ENCODE results near the gene UTP15.

UTP15 gene

DNA sequence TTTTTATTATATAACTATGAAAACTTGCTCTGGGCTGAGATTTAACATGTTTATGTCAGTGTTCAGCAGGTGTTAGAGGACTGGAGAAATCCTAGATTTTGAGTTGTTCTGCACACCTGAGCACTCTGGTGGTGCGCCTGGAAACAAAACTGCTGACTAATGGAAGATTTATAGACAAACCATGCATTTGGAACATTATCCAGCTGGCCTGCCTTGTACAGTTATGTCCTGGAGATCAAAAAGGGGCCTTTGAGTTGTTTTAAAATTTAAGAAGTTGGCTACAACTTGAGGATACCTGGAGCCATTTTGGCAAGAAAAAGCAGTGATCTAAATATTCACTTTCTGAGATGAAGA is 54.8 kb downstream of the UTP15 start:
- in situ Hi-C loops (cut with MboI; ENCODE audit: low sequenced_read_pairs), result no loop called here

DNA sequence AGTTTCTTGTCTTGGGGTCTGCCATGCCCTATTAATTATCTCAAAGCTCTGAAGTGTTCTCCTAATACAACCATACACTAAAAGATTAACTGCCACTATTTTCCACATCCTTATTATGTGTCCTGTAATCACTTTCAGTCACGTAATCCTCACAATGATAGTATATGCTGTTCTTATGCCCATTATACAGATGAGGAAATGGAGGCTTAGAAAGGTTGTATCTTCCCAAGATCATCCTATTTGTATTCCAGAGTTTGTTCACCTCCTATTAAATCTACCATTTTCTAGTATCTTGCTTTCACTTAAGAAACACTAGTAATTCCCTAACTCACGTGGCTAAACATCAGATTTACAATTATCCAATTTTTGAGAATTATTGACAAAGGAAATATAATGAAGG is 57.5 kb downstream of the UTP15 start:
- in situ Hi-C loops (cut with MboI; ENCODE audit: low sequenced_read_pairs), result no loop called here

DNA sequence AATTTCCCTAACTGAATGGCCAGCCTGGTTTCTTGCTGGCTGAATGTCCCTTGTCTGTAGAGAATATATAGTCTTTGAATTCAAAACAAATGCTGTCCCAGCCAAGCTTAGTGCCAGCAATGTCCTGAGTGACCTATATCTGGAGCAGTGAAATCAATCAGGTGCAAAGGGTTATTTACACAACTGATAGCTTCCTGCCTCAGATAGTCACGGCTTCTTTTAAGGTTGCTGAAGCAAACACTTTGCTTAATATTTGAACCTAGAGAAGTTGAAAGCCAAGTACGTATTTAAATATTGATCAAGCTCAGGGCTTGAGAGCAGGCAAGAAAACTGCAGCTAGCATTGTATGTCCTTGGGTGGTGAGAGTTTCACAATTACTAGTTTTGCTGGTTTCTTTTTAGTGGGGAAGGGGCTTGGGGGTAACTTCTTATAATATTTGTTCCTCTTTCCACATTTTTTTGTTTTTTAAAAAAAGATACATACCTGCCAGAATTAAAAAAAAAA is 58.4 kb downstream of the UTP15 start:
- in situ Hi-C loops (cut with MboI; ENCODE audit: low sequenced_read_pairs), result no loop called here

DNA sequence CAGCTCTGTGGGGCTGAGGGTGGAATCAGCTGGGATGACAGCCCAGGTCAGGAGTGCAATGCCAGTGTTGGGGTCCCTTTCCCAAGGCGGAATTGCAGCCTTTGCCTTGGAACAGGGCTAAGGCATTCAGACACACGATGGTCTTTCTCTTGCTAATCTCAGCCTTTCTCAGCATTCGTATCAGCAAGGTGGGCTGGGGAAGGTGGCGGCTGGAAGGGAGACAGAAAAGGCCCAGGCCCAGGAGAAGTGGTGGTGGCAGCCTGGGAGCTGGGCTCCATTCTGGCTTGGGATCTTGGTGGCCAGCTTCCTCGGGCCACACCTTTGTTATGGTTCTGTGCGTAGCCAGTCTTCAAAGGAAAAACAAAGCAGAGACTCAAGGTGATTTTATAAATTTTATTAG is 59.3 kb downstream of the UTP15 start:
- in situ Hi-C loops (cut with MboI; ENCODE audit: low sequenced_read_pairs), result no loop called here

DNA sequence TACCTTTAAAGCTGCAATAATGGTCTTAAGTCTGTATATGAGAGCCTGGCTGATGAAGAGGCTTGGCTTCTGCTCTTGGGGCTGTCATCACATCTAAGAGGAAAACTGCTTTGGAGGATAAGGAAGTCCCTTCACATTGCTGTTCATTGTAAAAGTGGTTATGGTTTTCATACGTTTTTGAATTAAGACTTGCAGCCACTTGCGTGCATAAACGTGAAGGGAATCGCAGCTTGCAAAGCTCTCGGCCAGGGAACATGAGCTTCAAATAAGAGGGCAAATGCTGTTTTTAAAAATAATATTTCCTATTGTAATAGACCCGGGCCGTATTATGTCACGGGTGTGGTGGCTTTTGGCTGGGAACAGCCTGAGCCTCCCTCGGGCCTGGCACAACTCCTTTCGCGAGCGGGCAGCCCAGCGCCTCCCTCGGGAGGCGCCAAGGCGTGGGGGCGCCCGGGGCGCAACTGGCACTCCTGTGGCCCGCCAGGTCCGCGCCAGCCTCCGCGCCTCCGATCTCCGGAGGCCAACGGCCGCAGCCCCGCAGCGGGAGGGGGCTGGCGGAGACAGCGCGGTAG is 59.9 kb downstream of the UTP15 start:
- in situ Hi-C loops (cut with MboI; ENCODE audit: low sequenced_read_pairs), result no loop called here

DNA sequence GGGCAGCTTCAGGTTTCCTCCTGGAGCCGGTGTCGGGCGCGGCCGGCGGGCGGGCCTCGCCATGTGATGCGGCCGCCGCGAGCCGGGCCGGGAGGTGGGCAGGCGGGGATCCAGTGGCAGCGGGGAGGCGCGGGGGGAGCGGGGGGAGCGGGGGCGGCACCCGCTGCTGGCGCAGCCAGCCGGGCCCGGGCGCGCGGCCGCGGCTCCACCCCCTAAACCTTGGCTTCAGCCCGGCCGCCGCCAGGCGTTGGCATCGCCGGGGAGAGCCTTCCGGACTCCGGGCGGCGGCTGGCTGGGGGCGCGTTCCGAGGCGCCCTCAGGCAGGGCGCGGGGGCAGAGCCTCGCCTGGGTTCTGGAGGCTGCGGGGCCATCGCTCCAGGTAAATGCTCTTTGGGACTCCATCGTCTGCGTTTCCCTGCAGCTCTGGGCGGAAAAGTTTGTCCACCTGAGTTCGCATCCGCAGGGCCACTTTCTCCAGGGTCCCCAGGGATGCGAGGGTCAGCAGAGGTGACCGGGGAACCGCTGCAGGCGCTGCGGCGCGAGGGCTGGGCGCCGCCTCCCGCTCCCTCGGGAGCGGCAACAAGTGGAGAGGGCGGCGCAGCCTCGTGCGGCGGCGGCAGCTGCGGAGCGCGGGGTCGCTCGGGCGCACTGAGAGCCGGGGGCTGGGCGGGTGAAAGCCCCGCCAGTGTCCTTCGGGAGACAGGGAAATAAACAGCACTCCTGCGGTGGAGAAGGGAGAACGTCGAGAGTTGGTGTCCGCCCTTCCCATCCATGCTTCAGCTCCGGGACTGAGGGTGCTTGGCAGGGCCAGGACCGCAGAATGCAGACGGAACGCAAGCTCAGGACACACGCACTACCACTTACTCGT is 60.6 kb downstream of the UTP15 start, which contains the start of gene ARHGEF28:
ARHGEF28 (plus strand) TSS at position 253 of the 868 bp plus-strand sequence. CDS start 58,656 bp downstream, outside the sequence.
- in situ Hi-C loops (cut with MboI; ENCODE audit: low sequenced_read_pairs), result no loop called here

DNA sequence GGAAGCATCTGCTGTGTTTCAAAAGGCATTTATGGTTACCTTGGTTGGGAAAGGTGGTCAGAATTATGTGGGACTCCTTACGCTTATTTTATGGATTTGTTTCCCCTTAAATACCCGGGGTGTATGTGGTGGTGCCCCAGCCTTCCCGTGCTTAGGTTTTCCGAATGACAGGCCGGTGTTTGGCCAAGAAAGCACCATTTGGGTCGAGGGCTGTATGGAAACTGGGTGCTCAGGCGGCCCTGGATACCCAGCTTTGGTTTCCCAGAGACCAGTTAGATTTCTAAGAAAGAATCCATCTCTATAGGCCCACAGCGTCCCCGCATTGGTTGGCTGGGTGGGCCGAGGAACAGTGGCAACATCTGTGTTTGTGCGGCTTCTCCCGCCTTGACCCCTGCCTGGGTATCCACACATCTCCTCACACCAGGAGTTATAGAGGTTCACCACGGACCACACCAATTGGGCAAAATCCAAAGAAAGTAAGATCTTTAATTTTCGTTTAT is 61.3 kb downstream of the UTP15 start:
- in situ Hi-C loops (cut with MboI; ENCODE audit: low sequenced_read_pairs), result no loop called here

DNA sequence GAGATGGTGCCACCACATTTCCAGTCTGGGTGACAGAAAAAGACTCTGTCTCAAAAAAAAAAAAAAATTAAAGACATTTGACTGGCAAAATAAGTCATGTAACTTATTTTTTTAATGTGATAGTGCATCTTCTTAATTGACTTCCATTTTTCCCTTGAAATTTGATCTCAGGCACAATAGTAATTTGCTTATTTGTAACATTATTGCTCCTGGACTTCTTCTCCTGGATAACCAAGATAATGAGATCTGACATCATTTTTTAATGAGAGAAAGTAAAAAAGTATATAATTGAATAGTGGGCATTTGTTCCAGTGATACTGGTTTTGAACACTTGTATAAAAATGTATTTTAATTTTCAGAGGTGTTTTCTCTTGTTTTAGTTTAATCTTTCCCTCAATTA is 63.9 kb downstream of the UTP15 start:
- in situ Hi-C loops (cut with MboI; ENCODE audit: low sequenced_read_pairs), result no loop called here

DNA sequence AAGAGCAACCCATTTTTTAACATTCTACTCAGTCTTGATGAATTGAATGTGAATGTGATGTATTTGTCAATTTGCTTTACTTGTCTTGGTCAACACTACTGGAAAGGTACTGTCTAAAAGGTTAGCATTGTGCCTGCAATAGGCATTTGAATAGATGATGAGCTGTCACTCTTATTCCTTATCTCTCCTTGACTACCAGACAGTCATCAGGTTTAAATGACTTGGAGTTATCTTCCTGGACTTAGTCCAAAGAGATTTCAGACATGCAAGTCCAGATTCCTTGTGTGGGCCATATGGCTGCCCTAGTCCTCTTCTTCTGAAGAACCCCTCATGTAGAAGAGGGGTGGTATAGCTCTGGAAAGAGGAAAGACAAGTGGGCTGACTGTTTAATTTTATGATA is 65.2 kb downstream of the UTP15 start:
- in situ Hi-C loops (cut with MboI; ENCODE audit: low sequenced_read_pairs), result no loop called here

DNA sequence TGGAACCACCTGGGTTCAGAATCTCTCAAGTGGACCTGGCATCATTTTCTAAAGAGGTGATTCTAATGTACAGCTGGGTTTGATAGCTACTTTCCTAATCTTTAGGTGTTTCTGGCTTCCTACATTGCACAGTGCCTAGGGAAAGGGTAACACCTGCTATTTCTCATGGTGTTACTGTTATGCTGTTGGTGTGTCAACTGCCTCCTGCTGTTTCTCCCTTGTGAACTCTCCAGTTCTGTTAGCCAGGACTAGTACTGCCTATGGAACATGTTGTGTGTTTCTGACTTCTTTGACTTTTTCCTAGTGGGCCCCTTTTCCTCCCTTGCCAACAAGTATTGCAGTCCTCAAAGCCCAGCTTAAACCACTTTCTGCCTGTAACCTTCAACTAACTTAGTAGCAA is 66.0 kb downstream of the UTP15 start:
- in situ Hi-C loops (cut with MboI; ENCODE audit: low sequenced_read_pairs), result no loop called here
